ENCODE measurements around the gene POLR3C.
"Not testable (repeated sequence)": the region's sequence is repeated elsewhere in the genome, so short reads cannot be mapped to it uniquely, and the experiment has no call there.

Gene POLR3C

DNA sequence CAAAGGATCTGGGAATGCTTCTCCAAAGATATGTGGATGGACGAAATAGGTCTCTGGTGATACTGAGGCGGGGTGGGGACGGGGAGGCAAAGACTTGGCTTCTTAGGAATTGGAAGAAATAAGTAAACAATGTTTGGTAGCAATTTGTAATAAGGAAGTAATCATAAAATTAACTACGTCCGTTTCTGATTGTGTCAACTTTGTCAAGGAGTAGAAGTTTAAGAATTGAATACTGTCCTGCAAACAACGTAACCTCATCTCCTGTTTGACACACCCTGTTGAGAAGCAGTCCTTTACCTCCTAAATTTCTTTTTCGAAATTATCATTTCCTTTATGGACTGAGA is 471 bp downstream of the POLR3C start:
- DNase-seq = no peak

DNA sequence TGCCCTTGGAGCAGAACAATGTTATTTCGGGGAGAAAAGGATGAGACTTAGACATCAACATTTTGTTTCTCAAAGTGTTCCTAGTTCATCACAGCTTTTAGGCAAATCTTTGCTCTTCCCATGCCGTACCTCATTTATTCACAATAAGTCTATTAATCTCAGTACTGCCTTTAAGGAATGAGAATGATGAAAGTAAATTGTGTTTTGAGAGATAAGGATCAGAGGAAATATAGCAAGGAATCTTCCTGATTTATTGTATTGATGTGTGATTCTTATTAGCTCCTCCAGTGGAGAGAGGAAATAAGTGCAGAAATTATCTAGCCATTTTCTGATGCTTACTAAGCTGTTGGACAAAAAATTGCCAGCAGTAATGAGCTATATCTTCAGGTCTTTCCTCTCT is 2.0 kb downstream of the POLR3C start:
- no peak for DNase-seq

DNA sequence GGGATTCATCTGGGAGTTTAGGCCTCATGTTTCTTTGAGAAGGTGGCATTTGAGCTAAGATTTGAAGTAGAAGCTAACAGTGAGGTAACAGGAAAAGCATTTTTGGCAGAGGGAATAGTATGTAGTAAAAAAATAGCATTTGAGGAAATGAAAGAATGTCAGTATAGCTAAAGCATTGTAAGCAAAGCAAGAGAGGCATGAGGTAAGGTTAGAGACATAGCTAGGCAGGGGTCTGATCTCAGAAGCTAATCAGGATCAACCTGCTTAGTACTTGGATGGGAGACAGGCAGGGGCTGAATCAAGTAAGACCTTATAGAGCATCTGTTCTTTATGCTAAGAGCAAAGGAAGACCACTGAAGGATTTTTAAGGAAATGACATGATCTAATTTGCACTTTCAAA is 4.0 kb downstream of the POLR3C start:
- no peak for DNase-seq

DNA sequence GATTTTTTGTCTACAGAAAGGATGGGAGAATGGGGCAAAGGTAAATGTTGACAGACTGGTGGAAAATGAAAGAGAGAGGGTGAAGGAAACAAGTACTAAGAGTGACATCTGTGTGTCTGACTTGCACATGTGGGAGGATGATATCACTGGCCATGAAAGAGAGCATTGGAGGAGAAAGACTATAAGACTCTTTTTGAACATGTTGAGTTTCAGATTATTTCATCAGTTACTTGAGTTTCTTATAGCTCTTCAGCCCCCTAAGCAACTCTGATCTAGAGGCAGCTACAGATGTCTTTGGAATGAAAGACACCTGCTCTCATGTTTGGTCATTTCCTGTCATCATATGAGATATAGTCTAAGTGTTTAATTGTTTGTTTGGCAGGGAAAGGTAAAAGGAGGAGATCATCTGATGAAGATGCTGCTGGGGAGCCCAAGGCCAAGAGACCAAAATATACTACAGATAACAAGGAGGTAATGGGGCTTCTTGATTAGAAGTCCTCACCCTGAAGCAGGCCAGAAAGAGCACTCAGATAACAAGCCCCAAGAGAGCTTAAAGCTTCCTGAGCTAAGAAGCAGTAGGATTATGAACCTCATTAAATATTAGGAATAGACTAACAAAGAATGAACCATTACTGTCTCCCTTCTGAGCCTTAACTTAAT is 4.5 kb downstream of the POLR3C start:
- DNase-seq = no peak

DNA sequence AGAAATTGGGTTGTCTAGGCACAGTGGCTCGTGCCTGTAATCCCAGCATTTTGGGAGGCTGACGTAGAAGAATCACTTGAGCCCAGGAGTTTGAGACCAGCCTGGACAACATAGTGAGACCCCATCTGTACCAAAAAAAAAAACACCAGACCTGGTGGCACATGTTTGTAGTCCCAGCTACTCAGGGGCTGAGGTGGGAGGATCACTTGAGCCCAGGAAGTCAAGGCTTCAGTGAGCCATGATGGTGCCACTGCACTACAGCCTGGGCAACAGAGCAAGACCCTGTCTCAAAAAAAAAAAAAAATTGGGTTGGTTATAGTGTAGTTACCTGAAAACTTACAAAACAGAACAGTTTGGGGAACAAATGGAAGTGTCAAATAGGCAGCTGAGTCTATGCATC is 6.8 kb downstream of the POLR3C start:
- DNase-seq = not testable (repeated sequence)

DNA sequence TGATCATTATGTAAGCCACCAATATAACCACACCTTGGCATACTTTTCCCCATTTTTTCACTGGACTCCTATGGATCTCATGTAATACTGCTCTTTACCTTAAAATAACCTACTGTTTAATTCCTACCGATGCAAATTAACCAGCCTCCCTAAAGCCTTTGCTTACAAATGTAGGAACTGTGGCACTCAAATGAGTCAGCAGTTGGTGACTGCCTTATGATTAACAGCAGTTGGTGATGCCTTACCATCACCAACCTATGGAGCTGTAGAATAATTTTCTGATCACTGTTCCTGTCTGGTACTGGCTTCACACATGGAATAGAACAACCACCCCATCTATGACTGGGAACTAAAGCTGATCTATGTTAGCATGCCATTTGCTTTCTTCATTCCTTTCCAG is 13.7 kb downstream of the POLR3C start:
- no peak for DNase-seq

DNA sequence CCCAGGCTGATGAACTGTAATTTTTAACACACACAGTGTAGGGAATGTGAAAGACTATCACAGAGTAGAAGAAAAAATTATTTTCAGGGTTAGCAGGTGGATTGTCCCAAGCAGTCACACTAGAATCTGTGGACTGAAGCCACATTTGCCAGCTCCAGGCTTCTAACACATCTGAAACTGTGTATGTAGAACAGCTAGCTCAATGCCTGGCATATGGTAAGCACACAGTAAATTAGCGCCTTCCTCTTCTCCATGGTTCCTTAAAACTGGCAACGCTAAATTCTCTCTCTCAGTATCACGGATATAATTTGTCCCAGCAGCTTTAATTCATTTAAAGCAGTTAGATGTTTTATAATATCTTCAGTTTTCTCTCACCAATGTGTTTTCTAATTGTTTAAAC is 19.0 kb downstream of the POLR3C start:
- no peak for DNase-seq

DNA sequence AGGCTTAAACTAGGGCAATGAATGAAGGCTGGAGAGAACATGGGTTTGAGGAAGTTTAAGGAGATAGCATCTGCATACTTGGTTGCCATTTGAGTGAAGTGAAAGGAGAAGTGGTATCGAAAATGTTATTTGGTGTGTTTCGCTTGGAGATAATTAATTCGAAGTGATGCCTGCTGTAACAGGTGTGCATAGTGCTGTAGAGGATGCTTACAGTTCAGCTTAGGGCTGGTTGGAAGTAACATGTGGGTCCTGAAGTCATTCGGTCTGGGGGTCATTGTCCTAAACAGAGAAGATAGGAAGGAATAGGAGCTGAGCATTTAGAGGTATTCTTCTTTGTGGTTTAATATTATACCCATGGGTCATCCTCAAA is 21.1 kb downstream of the POLR3C start:
- peak; percentile 24 for DNase-seq

DNA sequence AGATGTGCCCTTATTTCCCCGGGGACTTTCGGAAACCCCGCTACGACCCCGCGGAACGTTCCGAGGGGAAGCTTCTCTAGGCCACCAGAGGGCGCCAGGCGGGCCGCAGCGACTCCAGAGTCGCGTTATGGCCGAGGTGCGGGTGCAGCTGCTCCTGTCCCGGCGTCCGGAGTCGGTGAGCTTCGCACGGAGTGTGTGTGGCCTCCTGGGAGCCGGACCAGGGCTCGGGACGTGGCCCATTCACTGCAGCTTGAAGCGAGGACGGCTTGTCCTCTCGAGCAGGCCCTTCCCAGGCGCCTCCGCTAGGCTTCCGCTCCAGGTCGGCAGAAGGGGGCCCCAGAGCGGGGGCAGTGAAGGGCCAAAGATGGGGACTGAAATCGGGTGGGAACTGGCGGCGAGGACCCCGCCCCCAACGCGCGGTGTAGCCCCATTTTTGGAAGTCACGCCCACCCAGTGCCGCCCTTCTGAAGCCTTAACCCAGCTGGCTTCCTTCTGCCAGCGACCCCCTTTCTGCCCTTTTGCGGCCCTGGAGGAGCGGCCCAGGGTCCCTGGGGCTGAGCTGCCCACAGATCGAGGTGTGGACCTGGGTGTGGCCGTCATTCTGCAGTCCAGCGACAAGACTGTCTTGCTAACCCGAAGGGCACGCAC is 21.6 kb downstream of the POLR3C start, which contains the start of gene NUDT17:
TSS of gene NUDT17 (plus strand) at position 117 of the 648 bp plus-strand sequence. CDS start at position 128, 11 bp downstream.
- peak; percentile 44 for DNase-seq

DNA sequence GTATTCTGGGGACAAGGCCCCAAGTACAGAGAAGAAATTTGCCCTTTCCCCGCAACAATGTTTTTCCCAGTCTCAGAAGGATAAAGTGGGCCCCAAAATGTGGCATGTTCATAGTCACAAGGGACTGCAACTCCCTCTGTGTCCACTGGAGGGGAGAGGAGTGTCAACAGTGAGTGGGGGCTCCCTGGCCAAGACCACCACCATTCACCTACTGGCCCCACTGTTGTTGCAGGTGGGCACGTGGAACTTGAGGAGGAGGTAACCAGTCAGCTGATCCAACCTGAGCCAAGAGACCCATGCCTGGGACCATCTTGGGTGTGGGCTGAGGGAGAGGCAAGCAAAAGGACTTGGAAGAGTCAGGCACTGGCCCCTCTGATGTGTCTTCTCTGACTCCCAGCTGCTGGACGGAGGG is 22.2 kb downstream of the POLR3C start:
- DNase-seq = peak; percentile 8

DNA sequence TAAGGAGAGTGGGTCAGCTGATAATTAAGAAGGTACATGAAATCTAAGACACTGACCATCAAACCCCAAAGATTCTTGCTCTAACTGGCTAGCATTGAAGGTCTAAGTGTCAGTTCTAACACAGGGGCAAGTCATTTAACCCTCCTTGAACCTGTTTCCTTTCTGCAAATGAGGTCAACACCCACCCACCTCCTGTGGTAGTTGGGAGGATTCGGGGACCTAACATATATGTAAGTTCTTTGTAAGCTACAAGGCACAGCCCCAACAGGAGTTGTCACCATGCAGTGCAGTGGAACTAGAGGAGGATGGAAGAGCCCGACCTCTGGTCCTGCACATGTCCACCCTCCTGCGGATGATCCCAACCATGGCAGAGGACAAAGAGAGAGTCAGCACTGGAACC is 23.8 kb downstream of the POLR3C start:
- DNase-seq = no peak

DNA sequence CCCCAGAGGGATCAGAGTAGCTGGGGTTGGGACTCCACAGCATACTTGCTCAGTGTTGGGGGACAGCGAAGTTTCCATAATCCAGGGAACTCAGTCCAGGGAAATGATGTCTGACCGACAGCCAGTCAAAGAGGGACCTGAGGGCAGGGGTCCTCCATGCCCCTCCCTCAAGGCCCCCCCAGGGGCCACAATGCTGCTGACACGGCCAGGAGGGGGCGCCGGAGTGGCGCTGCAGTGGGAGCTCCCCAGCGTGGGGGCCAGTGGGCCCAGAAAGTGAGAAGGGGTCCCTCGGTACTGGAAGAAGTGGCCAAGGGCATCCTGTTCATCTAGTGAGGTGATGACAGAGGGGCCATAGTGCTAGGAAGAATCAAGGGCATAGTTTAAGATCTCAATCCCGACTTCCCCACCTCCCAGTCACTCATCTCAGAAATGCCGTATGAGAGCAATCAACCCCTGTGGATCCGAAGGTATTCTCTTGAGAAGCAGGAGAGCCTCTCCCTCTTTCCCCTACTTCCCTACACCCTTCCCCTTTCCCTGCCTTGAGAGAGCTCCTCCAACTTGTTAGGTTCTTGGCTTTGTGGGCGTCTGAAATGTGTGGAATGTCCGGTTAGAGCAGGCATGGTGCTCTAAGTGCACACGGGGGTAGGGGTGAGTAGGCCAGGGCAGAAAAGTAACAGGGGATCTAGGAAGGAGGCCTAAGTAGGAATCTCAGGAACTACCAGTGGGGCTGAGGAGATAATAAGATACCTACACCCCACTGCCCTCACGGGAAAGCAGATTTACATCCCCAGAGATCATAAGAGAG is 25.6 kb downstream of the POLR3C start:
- DNase-seq = no peak

DNA sequence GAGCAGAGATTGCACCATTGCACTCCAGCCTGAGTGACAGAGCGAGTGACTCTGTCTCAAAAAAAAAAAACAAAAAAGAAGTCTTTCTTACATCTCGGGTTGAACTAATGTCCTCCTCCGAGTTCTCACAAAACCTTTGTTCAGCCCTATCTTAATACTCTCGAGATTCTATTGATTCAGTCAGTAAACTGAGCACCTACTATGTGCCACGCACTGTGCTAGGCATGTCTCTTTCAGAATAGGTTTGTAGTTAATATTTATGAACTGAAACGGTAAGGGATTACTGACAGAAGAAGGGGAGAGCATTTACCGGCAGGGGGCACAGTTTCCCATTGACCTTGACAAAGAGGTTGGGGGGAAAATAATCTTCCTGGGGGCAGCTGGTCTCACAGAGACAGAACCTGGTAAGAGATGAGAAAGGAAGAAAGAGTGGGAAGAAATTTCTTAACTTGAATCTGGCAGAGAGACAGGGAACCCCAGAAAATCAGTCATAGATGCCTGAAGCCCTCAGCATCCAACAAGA is 31.5 kb downstream of the POLR3C start:
- no peak for DNase-seq

DNA sequence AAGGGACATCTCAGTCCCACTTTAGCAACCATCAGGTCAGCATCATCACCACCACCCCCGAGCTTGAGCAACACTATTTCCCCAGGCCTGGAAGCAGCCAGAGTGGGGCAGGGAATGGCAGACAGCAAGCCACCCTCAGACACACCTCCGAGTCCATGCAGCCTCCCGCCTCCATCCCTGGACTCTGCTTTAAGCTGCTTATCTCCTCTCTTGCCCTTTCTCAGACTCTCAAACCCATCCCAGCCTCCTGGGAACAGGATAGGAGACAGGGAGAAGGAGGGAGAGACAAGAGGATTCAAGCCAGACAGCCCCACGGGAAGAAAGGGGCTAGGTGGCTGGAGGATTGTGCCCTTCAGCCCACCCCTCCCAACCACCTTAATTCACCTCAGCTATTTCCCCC is 33.2 kb downstream of the POLR3C start:
- DNase-seq = no peak

DNA sequence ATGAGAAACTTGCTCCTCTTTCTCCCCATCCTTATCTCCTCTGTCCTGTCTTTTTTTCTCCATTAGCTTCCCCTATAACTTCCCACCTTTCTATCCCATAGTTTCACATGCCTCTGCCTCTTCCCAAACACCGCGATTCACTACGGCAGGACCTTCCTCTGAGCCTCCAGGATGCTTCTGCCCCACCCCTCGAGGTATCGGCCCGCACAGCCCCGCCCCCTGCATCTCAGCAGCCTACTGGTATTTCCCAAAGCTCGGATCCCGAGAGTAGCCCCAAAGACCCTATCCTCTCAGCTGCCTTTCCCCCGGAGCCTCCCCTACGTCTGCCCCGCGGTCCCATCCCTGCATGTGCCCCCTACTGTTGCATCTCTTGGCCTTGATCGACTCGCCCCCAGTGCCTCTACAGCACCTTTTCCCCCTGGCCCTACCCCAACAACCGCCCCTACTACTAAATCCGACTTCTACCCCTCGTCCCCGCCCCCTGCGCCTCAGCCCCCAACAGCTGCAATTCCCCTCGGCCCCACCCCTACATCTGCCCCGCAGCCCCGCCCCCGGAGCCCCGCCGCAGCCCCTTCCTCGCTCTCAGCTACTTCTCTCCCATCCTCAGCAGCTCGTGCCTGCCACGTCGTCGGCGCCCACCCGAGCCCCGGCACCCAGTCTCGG is 34.4 kb downstream of the POLR3C start:
- DNase-seq = no peak

DNA sequence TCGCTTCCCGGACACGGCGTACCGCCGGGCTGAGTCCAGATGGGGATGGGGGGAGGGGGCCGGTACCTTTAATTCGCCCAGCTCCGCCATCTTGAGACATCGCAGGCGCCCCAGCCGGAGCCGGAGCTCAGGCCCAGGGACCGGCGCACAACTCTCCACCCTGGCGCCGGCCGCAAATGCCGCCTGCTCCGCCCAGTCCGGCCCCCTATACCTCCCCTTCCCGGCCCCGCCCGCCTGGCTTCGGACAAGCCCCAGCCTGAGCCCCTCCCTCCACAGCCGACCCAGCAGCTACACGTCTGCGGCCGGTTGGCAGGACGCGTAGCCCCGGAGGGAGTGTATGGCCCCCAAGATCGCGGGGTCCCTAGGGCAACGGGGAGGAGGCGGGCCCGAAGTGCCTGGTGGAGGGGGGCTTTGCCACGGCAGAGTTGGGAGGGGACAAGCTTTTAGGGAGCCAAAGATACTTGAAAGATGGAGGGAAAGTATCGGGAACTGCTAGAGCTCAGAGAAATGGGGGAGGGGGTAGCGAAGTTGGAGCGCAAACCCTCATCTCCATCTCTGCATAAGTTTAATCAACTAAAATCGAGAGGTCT is 35.0 kb downstream of the POLR3C start, which contains the start of gene PIAS3:
TSS of gene PIAS3 (minus strand) at position 181 of the 590 bp plus-strand sequence. CDS start at position 90, 91 bp downstream.
- DNase-seq = peak; percentile 91

DNA sequence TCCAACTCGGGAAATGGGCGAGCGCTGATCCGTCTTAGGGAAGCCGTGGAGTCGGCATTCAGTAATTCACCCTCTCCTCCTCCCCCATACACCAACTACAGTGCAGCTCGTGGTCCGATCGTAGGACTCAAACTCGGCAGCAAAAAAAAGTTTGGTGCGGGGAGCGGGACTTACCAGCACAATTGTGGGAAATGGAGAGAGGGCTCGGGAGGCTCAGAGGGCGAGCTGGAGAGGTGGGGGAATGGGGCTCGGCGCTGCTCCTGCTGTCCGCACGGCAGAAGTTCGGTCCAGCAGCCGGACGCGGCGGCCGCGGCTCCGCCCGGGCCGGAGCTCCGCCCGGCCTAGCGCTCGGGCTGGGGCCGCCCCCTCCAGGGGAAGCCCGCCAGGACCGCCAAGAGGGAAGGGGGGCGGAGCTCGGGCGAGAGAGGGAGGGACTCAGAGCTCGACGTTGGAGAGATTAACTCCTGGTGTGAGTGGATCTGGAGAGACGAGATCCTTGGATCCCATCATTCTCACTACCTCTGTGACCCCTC is 35.6 kb downstream of the POLR3C start:
- peak; percentile 67 for DNase-seq

DNA sequence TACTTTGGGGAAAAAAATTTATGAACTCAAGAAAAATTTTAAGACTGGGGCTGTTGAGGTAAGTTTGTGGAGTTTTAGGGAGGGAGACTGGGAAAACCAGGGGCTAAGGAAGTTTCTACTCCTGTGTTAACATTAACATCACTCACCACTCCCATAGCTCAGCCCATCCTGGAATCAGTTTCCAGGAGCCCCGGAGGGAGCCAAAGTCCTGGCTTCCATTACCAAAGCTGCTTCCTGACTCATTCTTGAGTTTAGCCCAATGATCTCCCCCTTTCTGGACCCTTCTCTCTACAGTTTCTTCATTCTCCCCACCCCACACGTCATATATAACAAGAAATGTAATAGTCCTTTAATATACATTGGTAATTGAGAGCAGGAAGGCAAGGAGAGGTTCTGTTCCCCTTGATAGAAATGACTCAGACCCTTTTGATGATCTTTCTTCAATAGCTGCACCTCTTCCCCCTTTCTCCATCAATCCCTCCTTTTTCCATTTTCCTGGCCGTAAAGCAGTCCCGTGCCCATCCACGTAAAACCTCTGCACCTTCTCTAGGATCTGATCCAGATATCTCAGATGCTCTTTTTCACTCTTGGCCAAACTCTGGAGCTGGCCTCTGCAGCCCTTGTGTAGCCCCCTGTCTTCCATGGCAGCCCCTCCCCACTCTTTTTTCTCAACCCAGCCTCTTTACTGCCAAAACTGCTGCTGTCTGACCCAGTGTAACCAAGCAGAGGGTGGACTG is 39.5 kb downstream of the POLR3C start:
- DNase-seq = no peak

DNA sequence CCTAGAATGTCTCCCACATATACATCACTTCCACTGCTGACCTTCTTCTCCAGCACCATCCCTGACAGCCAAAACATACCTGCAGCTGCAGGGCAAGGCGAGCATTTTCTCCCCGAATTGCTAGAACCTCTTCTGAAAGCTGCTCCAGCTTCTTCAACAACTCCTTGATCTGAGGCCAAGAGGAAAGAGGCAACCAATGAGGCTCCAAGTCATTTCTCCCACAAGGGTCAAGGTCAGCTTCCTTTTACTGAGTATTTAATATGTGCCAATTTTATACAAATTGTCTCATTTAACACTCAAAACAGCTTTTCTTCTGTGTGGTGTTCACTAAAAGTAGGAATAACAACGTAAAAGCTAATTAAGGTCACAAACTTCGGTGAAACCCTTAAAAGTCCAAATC is 44.2 kb downstream of the POLR3C start:
- no peak for DNase-seq

DNA sequence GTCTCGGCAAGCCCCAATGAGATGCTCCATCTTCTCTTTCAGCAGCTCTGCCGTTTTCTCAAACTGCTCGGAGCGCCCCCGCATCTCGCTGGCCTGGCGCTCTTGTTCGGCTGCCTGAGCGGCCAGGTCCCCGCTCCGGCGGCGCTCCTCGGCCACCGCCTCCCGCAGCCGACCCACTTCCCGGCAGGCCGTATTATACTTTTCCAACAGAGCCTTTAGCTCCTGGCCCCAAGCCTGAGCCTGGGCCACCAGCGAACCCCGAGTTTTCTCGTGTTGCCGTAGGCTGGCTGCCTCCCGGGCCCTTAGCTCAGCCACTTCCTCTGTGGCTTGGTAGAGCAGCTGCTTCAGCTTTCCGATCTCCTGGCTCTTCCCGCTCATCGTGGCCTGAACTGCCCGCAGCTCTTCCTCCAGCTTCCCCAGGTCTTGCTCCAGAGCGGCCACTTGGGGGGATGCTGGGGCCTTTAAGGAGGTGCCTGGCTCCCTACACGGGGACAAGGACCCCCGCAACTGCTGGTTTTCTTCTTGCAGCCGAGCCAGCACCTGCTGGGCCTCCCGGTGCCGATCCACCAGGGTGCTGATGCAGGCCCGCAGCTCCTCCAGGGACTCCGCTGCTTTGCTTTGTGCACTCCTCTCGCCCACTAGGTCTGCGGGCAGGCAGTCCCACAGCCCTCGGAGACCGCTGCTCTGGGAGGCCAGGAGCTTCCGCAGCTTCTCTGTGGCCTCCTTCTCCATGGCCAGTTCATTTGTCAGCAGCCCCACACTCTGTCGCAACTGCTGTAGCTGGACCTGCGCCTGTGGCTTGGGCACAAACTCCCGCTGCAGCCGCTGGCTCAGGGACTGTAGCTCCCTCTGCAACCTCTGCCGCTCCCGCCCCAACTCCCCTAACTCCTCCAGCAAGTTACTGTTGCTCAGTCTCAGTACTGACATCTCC is 48.3 kb downstream of the POLR3C start:
- DNase-seq = no peak

DNA sequence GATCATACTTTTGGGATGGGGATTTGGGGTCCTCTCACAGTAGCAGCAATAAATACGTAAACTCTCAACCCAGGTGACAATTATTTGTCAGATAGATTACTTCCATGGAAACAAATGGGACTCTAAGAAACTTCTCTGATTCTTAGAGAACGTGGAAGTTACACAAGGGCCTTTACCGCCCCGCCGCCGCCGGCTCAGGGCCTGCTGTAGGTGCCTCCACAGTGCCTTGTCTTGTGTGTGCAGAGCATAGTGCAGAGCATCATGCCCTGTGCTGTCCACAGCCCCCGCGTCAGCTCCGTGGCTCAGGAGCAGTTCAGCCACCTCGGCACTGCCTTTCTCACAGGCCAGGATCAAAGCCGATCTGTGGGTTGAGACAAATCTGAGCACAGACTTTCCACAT is 50.6 kb downstream of the POLR3C start:
- DNase-seq = no peak

Data from GDM1 (cell line).